ENCODE results near the gene ANXA6. TPM values are rescaled to one million over a fixed set of nuclear protein-coding genes. Genes with fewer than 3 reads are reported as not detected.

The ANXA6 gene
- total and polyA plus RNA-seq, 2 of the 4 experiments (the other 2 are of a cell fraction): 355 to 610 TPM

DNA sequence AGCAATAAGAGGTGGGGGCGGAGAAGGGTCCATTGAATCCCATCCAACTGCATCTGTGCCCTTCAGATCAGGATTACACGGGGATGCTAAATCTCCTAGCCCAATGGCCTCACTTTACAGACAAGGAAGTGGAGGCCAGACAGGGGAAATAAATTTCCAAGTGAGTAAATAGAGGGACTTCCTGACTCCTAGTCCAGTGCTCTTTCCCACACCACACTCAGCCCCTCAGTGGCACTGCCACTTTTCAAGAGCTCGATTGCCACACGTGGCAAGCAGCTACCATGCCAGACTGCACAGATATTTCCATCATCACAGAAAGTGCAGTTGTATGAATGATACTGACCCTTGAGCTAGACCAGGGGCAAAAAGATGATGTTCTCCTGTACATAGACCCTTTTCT, 68.6 kb downstream of the ANXA6 start:
- dilution Hi-C loops (cut with HindIII; ENCODE audit: low sequenced_read_pairs, unreplicated experiment): no loop called here
- ATAC-seq (ENCODE audit: low read depth): no peak
- peak overlapping the region; percentile 18 for H2AK5ac ChIP-seq (ENCODE audit: low read depth, low read length)
- TF ChIP-seq POLR2A (IDR thresholded peaks at IDR 0.05; ENCODE audit: low read depth, low read length) (no peak), ELK1 (IDR thresholded peaks at IDR 0.05; ENCODE audit: borderline replicate concordance, low read depth, low read length) (no peak), RFX5 (IDR thresholded peaks at IDR 0.05; ENCODE audit: low read depth, low read length) (no peak), CEBPB (IDR thresholded peaks at IDR 0.05; ENCODE audit: low read depth, low read length) (no peak), SMC3 (IDR thresholded peaks at IDR 0.05; ENCODE audit: low read depth, low read length) (no peak), MAZ (IDR thresholded peaks at IDR 0.05; ENCODE audit: borderline replicate concordance, low read depth, low read length) (no peak), RAD21 (IDR thresholded peaks at IDR 0.05; ENCODE audit: low read length) (no peak), FOS (IDR thresholded peaks at IDR 0.05; ENCODE audit: low read depth, low read length) (no peak)
- TF ChIP-seq, protein P1, sequence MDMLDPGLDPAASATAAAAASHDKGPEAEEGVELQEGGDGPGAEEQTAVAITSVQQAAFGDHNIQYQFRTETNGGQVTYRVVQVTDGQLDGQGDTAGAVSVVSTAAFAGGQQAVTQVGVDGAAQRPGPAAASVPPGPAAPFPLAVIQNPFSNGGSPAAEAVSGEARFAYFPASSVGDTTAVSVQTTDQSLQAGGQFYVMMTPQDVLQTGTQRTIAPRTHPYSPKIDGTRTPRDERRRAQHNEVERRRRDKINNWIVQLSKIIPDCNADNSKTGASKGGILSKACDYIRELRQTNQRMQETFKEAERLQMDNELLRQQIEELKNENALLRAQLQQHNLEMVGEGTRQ (IDR thresholded peaks at IDR 0.05; ENCODE audit: low read depth, low read length): no peak
- TF ChIP-seq, protein P2, sequence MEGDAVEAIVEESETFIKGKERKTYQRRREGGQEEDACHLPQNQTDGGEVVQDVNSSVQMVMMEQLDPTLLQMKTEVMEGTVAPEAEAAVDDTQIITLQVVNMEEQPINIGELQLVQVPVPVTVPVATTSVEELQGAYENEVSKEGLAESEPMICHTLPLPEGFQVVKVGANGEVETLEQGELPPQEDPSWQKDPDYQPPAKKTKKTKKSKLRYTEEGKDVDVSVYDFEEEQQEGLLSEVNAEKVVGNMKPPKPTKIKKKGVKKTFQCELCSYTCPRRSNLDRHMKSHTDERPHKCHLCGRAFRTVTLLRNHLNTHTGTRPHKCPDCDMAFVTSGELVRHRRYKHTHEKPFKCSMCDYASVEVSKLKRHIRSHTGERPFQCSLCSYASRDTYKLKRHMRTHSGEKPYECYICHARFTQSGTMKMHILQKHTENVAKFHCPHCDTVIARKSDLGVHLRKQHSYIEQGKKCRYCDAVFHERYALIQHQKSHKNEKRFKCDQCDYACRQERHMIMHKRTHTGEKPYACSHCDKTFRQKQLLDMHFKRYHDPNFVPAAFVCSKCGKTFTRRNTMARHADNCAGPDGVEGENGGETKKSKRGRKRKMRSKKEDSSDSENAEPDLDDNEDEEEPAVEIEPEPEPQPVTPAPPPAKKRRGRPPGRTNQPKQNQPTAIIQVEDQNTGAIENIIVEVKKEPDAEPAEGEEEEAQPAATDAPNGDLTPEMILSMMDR (conservative IDR thresholded peaks at IDR 0.05; ENCODE audit: low read depth, low read length): no peak
- peaks cover 3% of the 10 kb centered on the region; the same call in 1 of the 2 replicates for H4K20me1 ChIP-seq (ENCODE audit: insufficient read depth, low read length)
- no peak overlapping the region for H2BK120ac ChIP-seq (ENCODE audit: low read depth, low read length)
- no peak overlapping the region for H3K4ac ChIP-seq (ENCODE audit: low read depth, low read length)
- peaks cover 0 to 14% of the 10 kb centered on the region in 2 experiments; a peak in 2 of 4 replicates for H3K79me1 ChIP-seq (ENCODE audit: low read depth in 1 of 2, low read length in 2 of 2)
- H3K27me3 ChIP-seq (ENCODE audit: control insufficient read depth, insufficient read depth, low read length): no peaks in the 10 kb centered on the region
- no peak overlapping the region for H2AFZ ChIP-seq (replicated peaks; ENCODE audit: low read length, poor library complexity)
- no peak overlapping the region for H2BK5ac ChIP-seq (ENCODE audit: low read depth, low read length, poor library complexity, severe bottlenecking)
- H2BK15ac ChIP-seq (ENCODE audit: low read depth, low read length): no peak overlapping the region
- ChIA-PET CTCF (interaction anchor here (1.3 kb wide), 1 partner anchor 9 kb away, joined by 3 read pairs; no protein-coding TSS in a partner anchor), POLR2A (ENCODE audit: unreplicated experiment) (no interaction called here)
- no TSS peak for BruUV-seq (replicated peaks)
- no peak overlapping the region for H2BK20ac ChIP-seq (ENCODE audit: low read depth, low read length)
- H3K9ac ChIP-seq (ENCODE audit: low read depth, low read length): no peak overlapping the region
- H3K36me3 ChIP-seq (ENCODE audit: control insufficient read depth, insufficient read depth, low read length): no peaks in the 10 kb centered on the region
- in situ Hi-C loops (cut with MboI; ENCODE audit: low sequenced_read_pairs): no loop called here
- H3K9me1 ChIP-seq (ENCODE audit: insufficient read depth, low read length): peaks cover 21% of the 10 kb centered on the region
- H4K5ac ChIP-seq (ENCODE audit: low read depth, low read length): no peak overlapping the region
- no peak overlapping the region for H2AK9ac ChIP-seq (replicated peaks; ENCODE audit: low read depth, low read length, poor library complexity)
- H4K8ac ChIP-seq (ENCODE audit: low read depth in 2 of 2, low read length in 2 of 2): peak overlapping the region in 1 of 2 experiments; percentile 4; a peak in 1 of 4 replicates
- H3K14ac ChIP-seq (replicated peaks; ENCODE audit: low read depth, low read length): no peak overlapping the region
- no CpG with 5 or more reads among the region's 4 CpGs for WGBS, 2 experiments (ENCODE audit: extremely low coverage in 2 of 2, insufficient read length in 1 of 2)
- no peak overlapping the region for H3K23ac ChIP-seq (ENCODE audit: low read depth, low read length)
- no peak overlapping the region for H3K4me3 ChIP-seq (ENCODE audit: insufficient read depth, low read depth, low read length)
- no peak overlapping the region for H4K91ac ChIP-seq (ENCODE audit: insufficient read depth, low read depth, low read length)
- no peak overlapping the region for H3K18ac ChIP-seq (ENCODE audit: low read depth, low read length)
- no peak overlapping the region for H3K4me2 ChIP-seq (ENCODE audit: low read depth, low read length)
- H3K56ac ChIP-seq (ENCODE audit: extremely low read depth, insufficient read depth, low read length): no peak overlapping the region
- H3K4me1 ChIP-seq (ENCODE audit: control insufficient read depth, insufficient read depth, low read length): peaks cover 15% of the 10 kb centered on the region
- H3K9me3 ChIP-seq (ENCODE audit: control insufficient read depth, insufficient read depth, low read length): no peaks in the 10 kb centered on the region
- no peak overlapping the region for H3K27ac ChIP-seq (ENCODE audit: insufficient read depth, low read length)
- DNase-seq: no peak
- intact Hi-C loops (cut with micrococcal nuclease): no loop called here

Data from IMR-90 (cell line).